CD1c-positive myeloid dendritic cell (primary cell): ENCODE results near the gene ACLY.
"Not testable (repeated sequence)": the region's sequence is repeated elsewhere in the genome, so short reads cannot be mapped to it uniquely, and the experiment has no call there.

Experiments used
- DNase-seq: peaks from one replicate; pipeline ENCODE4 v3.0.0-alpha.2; 2016; ENCODE audit errors: extremely low spot score

ACLY gene

DNA sequence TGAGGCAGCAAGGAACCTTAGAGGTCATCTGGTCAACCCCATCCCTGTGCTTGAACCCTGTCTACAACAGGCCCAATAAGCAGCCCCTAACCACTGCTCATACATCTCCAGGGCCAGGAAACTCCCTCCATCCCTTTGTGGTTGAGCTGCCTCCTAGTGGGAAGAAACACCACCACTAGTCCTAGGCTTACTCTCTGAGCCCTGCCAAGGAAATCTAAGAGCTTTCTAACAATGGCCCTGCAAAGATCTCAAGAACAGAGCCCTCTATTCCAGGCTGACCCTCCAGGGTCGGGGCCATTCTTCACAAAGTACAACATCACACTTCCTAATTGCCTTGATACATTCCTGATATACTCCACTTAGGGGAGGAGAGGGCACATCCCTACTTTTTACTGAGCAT is 5.8 kb downstream of the ACLY start:
- no peak for DNase-seq

DNA sequence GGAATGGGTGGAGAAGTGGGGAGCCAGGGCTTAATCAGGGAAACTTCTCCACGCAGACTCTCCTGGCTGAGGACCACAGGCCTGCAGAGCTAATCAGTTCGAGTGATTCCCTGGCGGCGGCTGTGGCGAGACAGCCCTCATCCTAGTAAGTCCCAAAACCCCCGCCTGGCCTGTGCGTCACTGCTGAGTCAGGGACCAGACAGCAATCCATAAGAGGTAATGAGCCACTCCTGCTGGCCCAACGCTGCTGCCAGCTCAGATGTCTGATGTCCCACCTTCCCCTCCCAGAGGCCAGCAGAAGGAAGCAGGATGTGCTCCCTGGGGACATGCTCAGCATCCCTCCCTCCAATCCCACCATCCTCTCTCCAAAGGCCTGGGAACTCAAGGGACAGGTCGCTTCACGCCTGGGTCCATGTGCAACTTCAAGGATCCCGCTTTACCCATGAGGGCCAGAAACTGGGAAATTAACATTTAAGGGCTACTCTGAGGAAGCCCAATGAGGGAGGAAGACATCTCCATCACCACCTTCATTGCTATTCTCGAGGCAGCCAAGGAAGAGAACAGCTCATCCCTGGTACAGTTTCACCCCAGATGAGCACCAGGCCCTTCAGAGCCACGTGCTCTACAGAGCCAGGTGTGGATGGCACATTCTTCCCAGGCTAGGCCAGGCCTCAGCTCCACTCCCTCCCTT is 7.9 kb downstream of the ACLY start:
- DNase-seq = no peak

DNA sequence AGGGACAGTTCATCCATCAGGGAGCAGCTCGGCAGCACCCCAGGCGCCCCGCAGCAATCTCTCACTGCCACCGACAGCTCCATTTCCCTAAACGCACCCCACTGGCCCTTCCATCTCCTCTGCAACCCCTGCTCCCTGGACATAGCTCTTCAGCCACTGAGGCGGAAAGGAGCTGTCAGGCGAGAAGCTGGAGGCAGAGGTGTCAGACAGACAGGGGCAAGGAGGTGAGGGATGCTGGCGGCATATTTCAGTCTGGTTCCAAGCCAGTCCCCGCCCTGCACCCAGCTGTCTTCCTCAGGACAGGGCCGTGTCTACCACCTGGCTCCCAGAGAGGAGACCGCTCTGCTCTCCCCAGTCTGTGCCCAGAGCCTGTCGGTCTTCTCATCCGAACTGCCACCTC is 9.7 kb downstream of the ACLY start:
- no peak for DNase-seq

DNA sequence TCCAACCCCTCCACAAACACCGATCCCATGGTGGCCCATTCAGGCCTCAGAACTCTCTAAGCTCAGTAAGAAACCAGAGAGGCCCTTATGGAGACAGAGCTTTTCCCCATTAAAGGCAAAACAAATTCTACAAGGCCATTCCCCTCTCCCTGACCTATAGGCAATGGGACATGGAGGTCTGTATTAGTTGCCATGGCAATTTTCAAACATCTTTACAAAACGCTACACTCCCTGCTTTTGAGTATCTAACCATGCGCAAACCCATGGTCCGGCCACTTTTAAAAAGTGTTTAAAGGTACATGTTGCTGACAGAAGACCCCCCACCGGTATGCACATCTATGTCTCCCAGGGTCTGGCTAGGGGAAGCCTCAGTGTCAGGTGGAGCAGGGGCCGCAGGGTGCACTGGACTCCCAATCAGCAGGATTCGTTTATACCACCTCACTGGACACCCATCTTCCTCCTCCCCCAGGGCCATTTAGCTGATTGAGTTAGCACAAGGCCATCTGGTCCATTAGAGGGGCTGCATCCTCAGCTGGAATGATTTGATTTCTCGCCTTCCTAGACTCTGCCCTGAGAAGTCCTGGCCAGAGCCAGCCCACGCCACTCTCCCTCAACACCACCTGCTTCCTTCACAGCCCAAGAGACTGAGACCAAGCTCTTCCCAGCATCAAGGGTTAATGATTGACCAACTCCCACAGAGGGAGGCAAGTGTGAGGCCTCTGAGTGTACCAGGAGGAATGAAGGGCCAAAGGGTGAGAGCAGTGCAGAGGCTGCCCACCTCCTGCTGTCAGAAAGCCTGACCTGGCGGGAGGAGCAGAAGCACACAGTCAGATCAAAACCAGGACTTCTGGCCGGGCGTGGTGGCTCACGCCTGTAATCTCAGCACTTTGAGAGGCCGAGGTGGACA is 10.9 kb downstream of the ACLY start:
- no peak for DNase-seq

DNA sequence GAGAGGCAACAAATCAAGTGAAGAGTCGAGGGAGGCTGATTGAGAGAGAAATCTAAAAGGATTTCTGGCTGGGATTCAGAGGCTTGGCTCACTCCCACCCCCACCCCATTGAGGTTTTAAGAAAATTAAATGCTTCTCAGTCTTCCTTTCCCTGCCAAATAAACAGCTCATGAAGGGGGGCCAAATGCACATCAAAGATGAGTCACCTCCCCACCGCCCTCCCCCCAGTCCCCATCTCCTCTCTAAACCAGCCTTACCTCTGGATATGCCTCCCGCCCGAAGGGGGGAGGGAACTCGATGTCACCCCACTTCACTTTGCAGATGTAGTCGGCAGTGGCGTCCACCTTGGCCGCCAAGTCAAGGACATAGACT is 11.6 kb downstream of the ACLY start:
- DNase-seq = no peak

DNA sequence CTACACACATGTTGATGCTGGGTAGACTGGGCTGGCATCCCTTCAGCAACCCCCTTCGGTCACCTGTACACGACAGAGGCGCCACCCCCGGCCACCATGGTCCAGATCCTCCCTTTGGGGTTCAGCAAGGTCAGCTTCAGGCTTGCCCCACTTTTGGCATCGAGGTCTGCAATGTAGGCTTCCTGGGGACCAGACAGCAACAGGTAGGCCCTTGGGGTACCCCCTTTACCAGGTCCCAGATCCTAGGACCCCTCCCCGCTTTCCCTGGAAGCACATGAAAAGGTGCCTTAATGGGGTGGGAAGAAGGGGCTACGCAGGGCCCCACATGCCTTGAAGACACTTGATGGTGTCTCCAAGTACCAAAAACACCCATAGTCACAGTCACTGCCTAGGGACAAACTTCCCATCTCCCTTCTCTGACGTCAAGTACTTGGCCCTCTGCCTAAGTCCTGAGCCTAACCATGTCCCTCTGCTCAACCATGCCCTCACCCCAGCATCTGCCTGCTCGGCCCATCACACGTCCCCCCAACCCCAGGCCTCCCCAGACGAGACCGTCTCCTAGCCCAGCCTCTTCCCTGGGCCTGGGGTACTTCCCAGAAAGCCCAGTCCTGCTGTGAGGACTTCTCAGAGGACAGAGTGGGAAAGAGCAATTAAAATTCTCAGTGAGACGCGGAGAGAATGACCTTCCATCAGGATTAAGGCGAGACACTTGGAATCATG is 12.1 kb downstream of the ACLY start:
- no peak for DNase-seq

DNA sequence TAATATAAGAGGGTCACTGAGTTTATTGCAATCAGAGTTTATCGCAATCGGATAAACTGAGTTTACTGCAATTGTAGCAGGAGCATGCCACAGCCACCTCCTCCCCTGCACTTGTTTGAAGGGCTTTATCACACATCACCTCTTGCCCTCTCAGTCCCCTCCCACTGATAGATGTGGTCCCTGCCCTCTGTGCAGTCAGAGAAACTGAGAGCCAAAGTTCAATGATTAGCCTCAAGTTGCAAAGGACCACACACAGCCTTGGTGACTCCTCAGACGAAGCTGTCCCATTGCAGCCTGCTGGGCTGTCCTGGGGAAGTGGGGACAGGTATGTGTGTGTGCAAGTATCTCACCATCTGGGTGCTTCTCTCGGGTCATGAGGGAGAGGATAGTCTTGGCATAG is 13.6 kb downstream of the ACLY start:
- DNase-seq = no peak

DNA sequence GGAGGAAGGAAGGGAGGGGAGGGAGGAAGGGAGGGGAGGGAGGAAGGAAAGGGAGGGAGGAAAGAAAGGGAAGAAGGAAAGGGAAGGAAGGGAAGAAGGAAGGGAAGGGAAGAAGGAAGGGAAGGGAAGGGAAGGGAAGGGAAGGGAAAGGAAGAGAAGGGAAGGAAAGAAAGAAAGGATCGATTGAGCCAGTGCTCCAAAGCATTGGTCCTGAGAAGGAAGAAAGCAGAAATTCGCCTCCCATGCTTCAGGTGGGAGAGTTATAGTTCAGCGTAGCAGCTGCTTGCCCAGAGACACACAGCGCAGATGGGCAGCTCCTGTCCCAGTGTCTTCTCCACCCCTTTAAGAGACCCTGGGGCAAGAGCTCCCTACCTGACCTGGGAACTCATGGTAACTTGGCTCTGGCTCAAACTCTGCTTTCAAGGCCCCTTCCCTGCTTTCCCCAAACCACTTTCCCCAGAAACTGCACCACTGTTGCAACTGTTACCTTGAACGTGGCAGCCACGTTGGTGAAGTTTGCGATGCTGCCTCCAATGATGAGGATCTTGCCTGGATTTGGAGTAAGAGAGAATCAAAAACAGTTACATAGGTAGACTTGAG is 14.4 kb downstream of the ACLY start:
- no peak for DNase-seq

DNA sequence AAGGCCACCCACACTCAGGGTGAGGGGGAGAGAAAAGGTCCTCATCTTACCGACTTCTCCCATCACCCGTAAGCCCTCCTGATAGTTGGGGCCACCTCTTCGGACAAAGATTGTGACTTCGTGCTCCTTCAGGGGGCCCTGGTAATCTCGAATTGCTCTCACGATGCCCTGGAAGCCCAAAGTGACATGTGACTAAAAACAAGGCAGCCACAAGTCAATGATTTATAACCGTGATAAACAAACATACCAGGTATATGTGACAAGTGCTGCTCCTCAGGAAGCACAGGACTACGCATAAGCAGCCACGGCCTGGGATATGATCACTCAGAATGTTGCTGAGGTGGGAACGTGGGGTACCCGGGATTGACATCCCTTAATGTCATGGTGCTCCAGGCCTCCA is 17.1 kb downstream of the ACLY start:
- no peak for DNase-seq

DNA sequence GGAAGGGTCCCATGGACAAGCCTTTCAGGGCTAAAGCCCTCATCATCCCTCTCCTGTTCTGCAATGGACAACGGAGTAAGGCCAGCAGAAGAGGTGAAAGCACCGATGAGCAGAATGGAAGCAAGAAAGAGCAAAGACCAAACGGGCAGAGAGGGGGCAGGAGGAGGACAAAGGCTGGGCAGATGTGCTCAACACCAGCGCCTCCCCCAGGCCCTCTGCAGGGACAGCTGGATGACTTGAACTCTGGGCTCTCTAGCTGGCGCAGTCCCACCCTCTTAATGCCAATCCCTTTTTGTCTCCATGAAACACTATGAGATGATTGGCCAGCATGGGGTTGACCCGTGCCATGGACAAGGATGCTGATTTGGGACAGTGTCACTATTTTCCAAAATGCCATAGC is 22.0 kb downstream of the ACLY start:
- no peak for DNase-seq

DNA sequence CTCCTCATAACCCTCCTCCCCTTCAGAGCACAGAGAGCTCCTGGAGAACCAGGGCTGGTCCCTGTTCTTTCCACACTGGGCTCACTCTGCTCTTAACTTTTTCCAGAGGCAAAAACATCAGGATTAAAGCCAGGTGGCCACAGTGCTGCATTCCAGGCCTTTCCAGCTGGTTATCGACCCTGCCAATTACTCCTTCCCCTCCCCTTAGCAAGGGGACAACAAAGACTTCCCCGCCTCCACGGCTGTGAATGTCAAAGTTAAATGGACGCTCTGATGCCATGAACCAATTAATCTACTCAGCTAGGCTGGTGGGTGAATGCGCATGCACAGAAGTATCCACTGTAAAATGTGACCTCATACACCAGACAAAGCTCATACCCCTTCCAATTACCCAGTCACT is 23.1 kb downstream of the ACLY start:
- DNase-seq = no peak

DNA sequence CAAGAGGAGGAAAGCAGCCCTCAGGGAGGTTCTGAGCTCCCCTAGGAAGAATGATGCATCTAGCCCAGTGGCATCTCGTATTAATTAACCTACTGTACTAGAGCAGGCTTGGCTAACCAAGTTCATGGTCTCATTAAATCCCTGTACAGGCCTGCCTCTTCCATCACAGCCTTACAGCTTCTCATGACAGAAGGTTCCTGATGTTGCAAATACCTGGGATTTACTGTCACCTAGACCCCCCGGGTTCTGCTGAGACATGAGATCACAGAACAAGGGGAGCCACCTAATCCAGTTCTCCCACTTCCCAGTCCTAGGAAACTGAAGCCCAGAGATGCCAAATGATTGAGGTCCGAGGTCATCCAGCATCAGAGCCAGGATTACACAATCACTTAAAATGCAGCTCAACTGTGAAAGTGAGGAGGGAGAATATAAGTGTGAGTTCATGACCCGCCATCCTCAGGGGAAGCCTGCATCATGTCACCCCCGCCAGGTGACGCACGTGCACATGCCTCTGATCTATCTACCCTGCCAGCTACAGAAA is 23.9 kb downstream of the ACLY start:
- DNase-seq = no peak

DNA sequence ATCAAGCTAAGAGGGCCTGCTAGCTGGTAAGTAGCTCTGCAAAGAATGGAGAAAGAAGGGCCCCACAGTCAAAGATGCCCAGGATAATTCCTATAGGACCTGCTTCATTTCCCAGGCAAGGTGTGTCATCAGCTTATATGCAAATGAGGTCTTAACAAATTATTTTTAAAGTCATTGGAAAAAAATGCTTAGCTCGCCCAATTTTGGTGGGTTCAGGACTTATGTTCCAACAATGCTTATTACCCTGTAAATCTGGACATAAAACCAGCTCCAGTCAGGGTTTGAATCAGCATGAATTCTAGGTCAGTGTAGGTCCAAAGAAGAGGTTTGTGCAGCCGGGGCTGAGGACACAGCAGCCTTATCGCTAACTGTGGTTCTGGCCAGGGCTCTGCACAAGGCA is 25.4 kb downstream of the ACLY start:
- DNase-seq = no peak

DNA sequence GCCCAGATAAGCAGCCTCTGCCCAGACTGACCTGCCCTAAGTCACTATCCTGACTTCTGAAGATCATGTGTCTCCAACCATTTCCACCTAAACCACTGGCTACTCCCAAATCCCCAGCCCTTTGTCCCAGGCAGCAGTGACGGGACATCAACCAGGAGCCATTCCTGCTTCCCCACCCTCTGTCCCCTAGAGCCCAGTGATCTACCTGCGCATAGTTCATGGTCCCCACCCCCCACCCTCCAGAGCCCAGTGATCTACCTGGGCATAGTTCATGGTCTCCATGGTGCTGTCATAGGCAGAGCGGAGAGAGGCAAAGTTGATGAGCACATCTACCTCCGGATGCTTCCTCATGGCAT is 26.8 kb downstream of the ACLY start:
- DNase-seq = no peak

DNA sequence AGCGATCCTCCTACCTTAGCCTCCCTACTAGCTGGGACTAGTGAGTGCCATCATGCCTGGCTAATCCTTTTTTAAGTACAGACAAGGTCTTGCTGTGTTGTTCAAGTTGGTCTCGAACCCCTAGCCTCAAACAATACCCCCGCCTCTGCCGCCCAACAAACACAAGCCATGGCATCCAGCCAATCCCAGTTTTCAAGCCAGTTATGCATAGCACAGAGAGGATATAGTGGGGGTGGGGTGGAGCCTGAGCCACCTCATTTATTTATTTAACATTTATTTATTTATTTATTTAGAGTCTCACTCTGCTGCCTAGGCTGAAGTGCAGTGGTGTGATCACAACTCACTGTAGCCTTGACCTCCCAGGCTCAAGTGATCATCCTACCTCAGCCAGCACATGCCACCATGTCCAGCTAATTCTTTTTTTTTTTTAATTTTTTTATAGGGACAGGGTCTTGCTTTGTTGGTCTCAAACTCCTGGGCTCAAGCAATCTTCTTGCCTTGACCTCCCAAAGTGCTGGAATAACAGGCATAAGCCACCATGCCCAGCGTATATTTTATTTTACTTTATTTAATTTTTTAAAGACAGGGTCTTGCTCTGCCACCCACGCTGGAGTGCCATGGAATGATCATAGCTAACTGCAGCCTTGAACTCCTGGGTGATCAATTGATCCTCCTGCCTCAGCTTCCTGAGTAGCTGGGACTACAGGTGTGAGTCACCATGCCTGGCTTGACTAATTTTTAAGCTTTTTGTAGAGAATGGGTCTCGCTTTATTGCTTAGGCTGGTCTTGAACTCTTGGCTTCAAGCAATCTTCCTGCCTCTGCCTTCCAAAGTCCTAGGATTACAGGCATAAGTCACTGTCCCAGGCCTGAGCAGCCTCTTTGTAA is 27.4 kb downstream of the ACLY start:
- no peak for DNase-seq

DNA sequence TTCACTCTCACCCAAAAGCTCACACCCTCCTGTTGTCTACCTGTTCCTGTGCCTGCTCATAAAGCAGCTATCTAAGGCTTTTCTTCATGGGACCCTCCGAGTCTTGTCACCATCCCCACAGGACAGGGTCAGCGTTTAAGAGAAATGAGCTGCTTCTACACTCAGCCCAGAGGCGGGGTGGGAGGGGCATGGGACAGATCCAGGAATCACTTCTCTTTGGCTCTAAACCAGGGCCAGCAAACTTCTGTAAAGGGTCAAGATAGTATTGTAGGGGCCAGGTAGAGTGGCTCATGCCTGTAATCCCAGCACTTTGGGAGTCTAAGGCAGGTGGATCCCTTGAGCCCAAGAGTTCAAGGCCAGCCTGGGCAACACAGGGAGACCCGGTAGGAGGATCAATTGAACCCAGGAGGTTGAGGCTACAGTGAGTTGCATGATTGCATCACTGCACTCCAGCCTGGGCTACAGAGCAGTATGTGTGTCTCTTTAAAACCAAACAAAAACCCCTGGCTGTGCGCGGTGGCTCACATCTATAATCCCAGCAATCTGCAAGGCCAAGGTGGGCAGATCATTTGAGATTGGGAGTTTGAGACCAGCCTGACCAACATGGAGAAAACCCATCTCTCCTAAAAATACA is 30.3 kb downstream of the ACLY start:
- DNase-seq = peak; percentile 22

DNA sequence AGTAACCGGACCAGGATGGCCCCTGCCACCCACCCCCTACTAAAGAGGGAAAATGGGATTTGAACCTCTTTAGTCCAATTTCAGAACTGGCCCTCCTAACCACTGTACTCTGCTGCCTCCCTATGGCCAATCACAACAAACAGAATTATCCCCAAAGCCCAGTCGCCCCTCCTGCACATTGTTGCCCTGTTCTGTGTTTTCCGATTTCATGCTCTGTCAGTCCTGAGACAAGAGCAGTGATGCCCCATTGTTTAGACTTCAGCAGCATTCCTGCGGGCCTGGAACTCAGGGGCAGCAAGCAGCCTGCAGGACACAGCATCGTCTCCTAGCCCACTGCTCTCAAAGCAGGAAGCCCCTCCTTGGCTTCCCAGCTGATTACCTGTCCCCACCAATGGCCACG is 33.0 kb downstream of the ACLY start:
- no peak for DNase-seq

DNA sequence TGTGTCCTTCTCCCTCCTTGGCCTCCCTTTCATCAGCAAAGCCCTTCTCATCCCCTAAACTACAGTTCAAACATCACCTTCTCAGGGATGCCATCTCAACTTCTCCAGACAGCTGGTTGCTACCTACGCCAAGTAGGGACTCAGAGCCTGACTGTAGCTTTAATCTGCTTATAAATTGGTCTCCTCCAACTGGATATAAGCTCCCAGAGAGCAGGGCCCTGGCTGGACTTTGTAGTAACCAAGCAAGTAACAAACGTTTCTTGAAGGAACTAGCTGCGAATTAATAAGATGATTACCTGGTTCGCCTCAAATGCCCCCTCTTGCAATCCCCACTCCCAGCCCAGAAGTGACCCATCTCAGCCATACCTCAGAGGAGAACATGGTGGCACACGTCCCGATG is 36.0 kb downstream of the ACLY start:
- no peak for DNase-seq

DNA sequence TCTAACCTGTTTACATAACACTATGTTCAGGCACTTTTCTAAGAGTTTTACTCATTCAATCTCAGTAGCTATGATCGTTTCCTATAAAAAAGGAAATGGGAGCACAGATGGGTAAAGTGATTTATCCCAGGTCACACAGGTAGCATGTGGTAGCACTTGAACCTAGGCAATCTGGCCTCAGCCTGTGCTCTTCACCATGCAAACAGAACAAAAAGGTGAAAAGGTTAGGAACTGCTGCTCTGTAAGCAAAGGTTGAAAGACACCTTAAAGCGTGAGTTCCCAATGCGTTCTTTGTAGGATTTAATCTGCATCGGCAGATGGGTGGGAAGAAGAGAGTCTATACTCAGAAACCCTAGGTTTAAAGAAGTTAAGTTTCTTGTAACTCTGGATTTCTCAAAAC is 38.6 kb downstream of the ACLY start:
- DNase-seq = no peak

DNA sequence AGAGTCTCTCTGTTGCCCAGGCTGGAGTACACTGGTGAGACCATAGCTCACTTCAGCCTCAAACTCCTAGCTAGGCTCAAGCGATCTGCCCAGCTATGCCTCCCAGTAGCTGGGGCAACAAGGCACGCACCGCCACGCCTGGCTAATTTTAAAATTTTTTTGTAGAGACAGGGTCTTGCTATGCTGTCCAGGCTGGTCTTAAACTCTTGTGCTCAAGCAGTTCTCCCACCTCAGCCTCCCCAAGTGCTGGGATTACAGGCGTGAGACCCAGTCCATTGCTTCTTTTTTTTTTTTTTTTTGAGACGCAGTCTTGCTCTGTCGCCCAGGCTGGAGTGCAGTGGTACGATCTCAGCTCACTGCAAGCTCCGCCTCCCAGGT is 44.5 kb downstream of the ACLY start:
- not testable (repeated sequence) for DNase-seq
